A673 (cell line): ENCODE results near the gene CACNA1A. TPM values are rescaled to one million over a fixed set of nuclear protein-coding genes. Genes with fewer than 3 reads are reported as not detected.
A peak's percentile ranks its signal among the peaks of the same experiment; 100 is the strongest.

ENCODE experiments used
- BruUV-seq: library from RNA; stranded (reverse); fragments of 400-500 nt; replicated peaks from 2 replicates; lab custom pipeline; 2021; lab: Mats Ljungman, UMichigan
- CTCF ChIA-PET: fragments of 300-600 bp; sonication (Branson Sonifier 250); formaldehyde crosslinking; loops from one replicate; lab custom pipeline; 2022; ENCODE audit warnings: antibody characterized with exemption; lab: Charles Lee
- POLR2A ChIA-PET: fragments of 300-600 bp; sonication (Branson Sonifier 250); formaldehyde crosslinking; loops from one replicate; lab custom pipeline; 2022; ENCODE audit warnings: antibody characterized with exemption; ENCODE audit not compliant: low non-redundant PET; lab: Charles Lee
- DNase-seq: peaks from one replicate; pipeline ENCODE4 v3.0.0-alpha.2; 2015; ENCODE audit warnings: low spot score
- H3K27ac ChIP-seq: fragments of 200-600 bp; sonication (generic); 2 replicates; pipeline ENCODE4 v1.5.1; 2016; ENCODE audit warnings: mixed run types, low read depth, mild to moderate bottlenecking, mixed read lengths, antibody characterized with exemption, low read length; ENCODE audit not compliant: poor library complexity, severe bottlenecking
- H3K27me3 ChIP-seq: fragments of 200-600 bp; sonication (generic); replicated peaks from 2 replicates; pipeline ENCODE4 v1.6.1; 2017; ENCODE audit warnings: mixed run types, low read depth, mild to moderate bottlenecking, mixed read lengths, antibody characterized with exemption, low read length; ENCODE audit not compliant: insufficient read depth, poor library complexity
- H3K36me3 ChIP-seq: fragments of 200-600 bp; sonication (generic); 2 replicates; pipeline ENCODE4 v1.6.1; 2016; ENCODE audit warnings: mixed run types, mild to moderate bottlenecking, mixed read lengths, antibody characterized with exemption, low read length; ENCODE audit not compliant: insufficient read depth, poor library complexity, severe bottlenecking
- H3K4me1 ChIP-seq: fragments of 200-600 bp; sonication (generic); 2 replicates; pipeline ENCODE4 v1.6.1; 2017; ENCODE audit warnings: mixed run types, mild to moderate bottlenecking, mixed read lengths, antibody characterized with exemption, low read length; ENCODE audit not compliant: insufficient read depth, poor library complexity, severe bottlenecking
- H3K4me3 ChIP-seq: fragments of 200-600 bp; sonication (generic); 2 replicates; pipeline ENCODE4 v1.5.1; 2016; ENCODE audit warnings: low read depth, mixed run types, mild to moderate bottlenecking, mixed read lengths, low read length; ENCODE audit not compliant: poor library complexity, severe bottlenecking
- H3K9me3 ChIP-seq: fragments of 200-600 bp; sonication (generic); 2 replicates; pipeline ENCODE4 v1.6.1; 2016; ENCODE audit warnings: mixed run types, low read depth, mild to moderate bottlenecking, mixed read lengths, antibody characterized with exemption, low read length; ENCODE audit not compliant: poor library complexity, severe bottlenecking
- CTCF ChIP-seq: fragments of 300-800, 200-600 bp; sonication (generic); conservative IDR thresholded peaks from 2 replicates; pipeline ENCODE4 v1.5.1; 2017; ENCODE audit warnings: low read depth, mild to moderate bottlenecking, antibody characterized with exemption, low read length, moderate library complexity, mixed read lengths
- EZH2 ChIP-seq: fragments of 200-600 bp; sonication (generic); IDR thresholded peaks from 2 replicates; pipeline ENCODE4 v1.6.1; 2017; ENCODE audit warnings: borderline replicate concordance, low read depth, mild to moderate bottlenecking, mixed read lengths, antibody characterized with exemption, low read length; ENCODE audit not compliant: poor library complexity, severe bottlenecking
- intact Hi-C: fragments of 100-400 bp; cut with micrococcal nuclease; formaldehyde crosslinking; loops from one replicate; pipeline ENCODE4 v1.10.0; 2022; ENCODE audit not compliant: unreplicated experiment
- total RNA-seq: library from RNA; stranded (reverse); gene quantifications from 2 replicates; pipeline ENCODE4 v1.2.3, GENCODE V29; 2021

The CACNA1A gene
- total RNA-seq, 1 experiment from 2014 or later, result 3.2 TPM

DNA sequence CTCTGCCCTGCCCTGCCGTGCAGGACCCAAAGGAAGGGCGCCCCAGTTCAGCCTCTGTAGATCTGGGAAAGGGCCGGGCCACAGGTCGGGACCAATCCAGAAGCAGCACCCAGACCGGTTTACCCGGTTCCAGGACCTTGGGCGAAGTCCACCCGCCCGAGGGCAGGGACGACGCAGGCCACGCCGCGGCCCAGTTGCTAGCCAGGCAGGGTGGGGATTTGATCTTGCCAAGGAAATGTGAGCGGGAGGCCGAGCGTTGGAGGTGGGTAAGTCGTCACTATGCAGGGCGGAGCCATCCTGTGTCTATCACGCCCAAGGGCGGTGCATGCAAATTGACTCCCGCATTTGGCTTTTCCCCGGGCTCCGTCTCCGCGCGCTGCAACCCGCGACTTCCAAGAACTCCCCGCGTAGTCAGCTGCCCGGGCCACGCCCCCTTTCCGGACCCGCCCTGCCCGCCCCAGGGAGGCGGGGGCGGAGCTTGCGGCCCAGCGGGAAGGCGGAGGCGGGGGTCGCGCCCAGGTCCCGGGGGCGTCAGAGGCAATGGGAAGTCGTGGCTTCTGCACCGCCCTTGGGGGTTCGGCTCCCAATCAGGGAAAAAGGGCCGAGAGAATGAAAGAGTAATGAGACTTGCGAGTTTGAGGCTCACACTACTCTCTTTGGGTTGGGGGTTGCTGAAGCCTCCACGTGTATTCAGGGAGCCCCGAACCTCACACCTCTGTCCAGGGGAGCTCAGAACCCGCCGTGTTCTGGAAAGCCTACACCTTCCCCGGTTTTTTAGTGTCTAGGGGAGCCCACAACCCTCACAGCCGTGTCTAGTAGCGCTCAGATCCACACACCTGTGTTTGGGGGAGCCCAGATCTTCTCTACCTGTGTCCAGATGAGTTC is 343.3 kb downstream of the CACNA1A start:
- intact Hi-C loops, result loop anchor here (10.0 kb wide), 1 partner anchor 682 kb away; no protein-coding TSS in a partner anchor
- H3K36me3 ChIP-seq, result no peaks in the 10 kb centered on the region
- peak; percentile 99 for DNase-seq
- ChIA-PET CTCF (interaction anchor here (0.5 kb wide), 1 partner anchor 71 kb away, joined by 3 read pairs; no protein-coding TSS in a partner anchor), POLR2A (no interaction called here)
- H3K4me1 ChIP-seq, result peaks cover 48% of the 10 kb centered on the region
- no peak for TF ChIP-seq EZH2
- no peak for TF ChIP-seq CTCF
- peak overlapping the region; percentile 100 for H3K27ac ChIP-seq
- no TSS peak for BruUV-seq
- no peaks in the 10 kb centered on the region for H3K9me3 ChIP-seq
- no peaks in the 10 kb centered on the region for H3K27me3 ChIP-seq
- H3K4me3 ChIP-seq, result peak overlapping the region; percentile 44

DNA sequence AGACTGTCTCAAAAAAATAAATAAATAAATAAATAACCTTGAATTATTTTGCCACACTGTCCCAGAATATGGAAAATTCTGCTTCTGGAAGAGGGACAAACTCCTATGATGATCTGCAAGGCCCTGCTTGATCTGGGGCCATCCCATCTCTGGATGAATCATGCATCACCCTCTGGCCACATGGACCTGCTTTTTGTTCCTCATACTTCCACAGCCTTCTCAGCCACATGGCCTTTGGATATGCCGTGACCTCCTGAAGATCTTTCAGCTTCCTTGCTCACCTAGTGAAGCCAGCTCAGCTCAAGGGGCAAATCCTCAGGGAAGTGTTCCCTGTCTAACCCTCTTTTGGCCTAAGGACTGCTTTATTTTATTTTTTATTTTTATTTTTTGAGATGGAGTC is 345.7 kb downstream of the CACNA1A start:
- H3K9me3 ChIP-seq, result no peaks in the 10 kb centered on the region
- CTCF ChIA-PET, result interaction anchor here (1.0 kb wide), 1 partner anchor 195 kb away, joined by 3 read pairs; no protein-coding TSS in a partner anchor
- BruUV-seq, result no TSS peak
- POLR2A ChIA-PET, result no interaction called here
- H3K36me3 ChIP-seq, result no peaks in the 10 kb centered on the region
- intact Hi-C loops, result loop anchor here (10.0 kb wide), 1 partner anchor 684 kb away; no protein-coding TSS in a partner anchor
- no peak for DNase-seq
- H3K4me1 ChIP-seq, result peaks cover 41% of the 10 kb centered on the region
- no peak overlapping the region for H3K27ac ChIP-seq
- no peaks in the 10 kb centered on the region for H3K27me3 ChIP-seq
- H3K4me3 ChIP-seq, result no peak overlapping the region
- no peak for TF ChIP-seq CTCF
- TF ChIP-seq EZH2, result no peak

DNA sequence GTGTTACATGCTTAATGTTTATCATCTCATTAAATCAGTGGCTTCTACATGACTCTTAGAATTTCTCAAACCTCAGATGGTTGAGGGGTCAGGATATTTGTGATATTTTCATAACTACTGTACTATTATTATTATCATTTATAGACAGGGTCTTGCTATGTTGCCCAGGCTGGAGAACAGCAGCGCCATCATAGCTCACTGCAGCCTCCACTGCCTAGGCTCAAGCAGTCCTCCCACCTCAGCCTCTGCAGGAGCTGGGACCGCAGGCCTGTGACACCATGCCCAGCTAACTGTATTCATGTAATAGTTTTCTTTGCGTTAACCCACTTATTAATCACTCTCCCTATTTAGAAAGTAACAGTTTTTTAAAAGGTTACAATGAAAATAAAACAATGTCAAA is 346.6 kb downstream of the CACNA1A start:
- no TSS peak for BruUV-seq
- no peaks in the 10 kb centered on the region for H3K9me3 ChIP-seq
- H3K4me3 ChIP-seq, result no peak overlapping the region
- ChIA-PET CTCF (no interaction called here), POLR2A (interaction anchor here (0.6 kb wide), 1 partner anchor 74 kb away, joined by 4 read pairs; no protein-coding TSS in a partner anchor)
- H3K27ac ChIP-seq, result peak overlapping the region; percentile 46
- DNase-seq, result no peak
- H3K27me3 ChIP-seq, result no peaks in the 10 kb centered on the region
- TF ChIP-seq CTCF (no peak), EZH2 (no peak)
- peaks cover 37% of the 10 kb centered on the region for H3K4me1 ChIP-seq
- peaks cover 3% of the 10 kb centered on the region for H3K36me3 ChIP-seq
- intact Hi-C loops, result loop anchor here (10.0 kb wide), 1 partner anchor 685 kb away; no protein-coding TSS in a partner anchor
